GM12892 (cell line): Measurements from ENCODE around the gene GPHA2.

ENCODE experiments used
- POLR2A ChIP-seq: IDR thresholded peaks from 2 replicates; pipeline ENCODE4 v1.6.1; 2011; ENCODE audit warnings: low read depth, low read length, control low read depth
- POLR2AphosphoS5 ChIP-seq: IDR thresholded peaks from 2 replicates; pipeline ENCODE4 v1.6.1; 2011; ENCODE audit warnings: low read depth, low read length, control low read depth
- TAF1 ChIP-seq: IDR thresholded peaks from 2 replicates; pipeline ENCODE4 v1.6.1; 2011; ENCODE audit warnings: low read depth, mild to moderate bottlenecking, control low read depth, low read length, borderline replicate concordance

DNA sequence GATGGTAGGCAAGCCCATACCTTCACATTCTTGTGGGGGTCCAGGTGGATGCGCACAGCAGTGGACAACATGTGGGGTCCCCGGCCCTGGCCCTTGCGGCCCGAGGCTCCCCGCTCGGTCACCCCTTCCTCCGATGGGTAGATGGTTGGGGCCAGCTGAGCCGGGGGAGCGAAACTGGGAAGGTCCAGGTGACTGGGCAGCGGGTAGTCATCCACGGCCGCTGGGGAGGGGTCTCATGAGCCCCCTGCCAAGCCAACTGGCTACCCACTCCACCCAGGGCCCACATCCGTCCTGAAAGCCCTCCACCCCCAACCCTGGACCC lies 29.4 kb downstream of the GPHA2 start:
- TF ChIP-seq POLR2AphosphoS5 (no peak), POLR2A (no peak), TAF1 (no peak)
